G401 (cell line): ENCODE data around the gene SCARF2. TPM values are rescaled to one million over a fixed set of nuclear protein-coding genes. Genes with fewer than 3 reads are reported as not detected.
"Not testable (repeated sequence)": the region's sequence is repeated elsewhere in the genome, so short reads cannot be mapped to it uniquely, and the experiment has no call there.

Experiments
- DNase-seq: peaks from one replicate; pipeline ENCODE4 v3.0.0-alpha.2; 2015; ENCODE audit warnings: low spot score
- in situ Hi-C: cut with HindIII; loops from 2 replicates; pipeline ENCODE4 v1.10.0; 2016; ENCODE audit warnings: low sequenced_read_pairs, mixed read lengths
- total RNA-seq: library from RNA; depleted of rRNA; stranded (reverse); fragments of >200 nt; shearing (Covaris generic); gene quantifications from 2 replicates; pipeline ENCODE4 v1.2.3, GENCODE V29; 2014; rRNA removed

Gene SCARF2
- total RNA-seq, 1 experiment from 2014 or later: 53.4 TPM

GRCh38 chr22:20384171-20384570, 53.5 kb downstream of the SCARF2 start:
- no peak for DNase-seq
- in situ Hi-C loops: no loop called here

DNA sequence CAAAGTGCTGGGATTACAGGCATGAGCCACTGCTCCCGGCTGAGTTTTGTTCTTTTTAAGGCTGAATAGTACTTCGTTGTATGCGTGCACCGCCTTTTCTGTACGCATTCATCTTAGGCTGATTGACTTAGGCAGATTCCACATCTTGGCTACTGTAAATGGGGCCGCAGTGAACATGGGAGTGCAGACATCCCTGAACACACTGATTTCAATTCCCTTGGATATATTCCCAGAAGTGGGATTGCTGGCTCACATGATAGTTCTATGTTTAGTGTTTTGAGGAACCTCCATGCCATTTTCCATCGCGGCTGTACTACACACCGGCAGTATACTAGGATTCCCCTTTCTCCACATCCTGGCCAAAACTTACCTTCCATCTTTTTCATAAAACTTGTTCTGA, 54.1 kb downstream of the SCARF2 start:
- in situ Hi-C loops: no loop called here
- DNase-seq: no peak

DNA sequence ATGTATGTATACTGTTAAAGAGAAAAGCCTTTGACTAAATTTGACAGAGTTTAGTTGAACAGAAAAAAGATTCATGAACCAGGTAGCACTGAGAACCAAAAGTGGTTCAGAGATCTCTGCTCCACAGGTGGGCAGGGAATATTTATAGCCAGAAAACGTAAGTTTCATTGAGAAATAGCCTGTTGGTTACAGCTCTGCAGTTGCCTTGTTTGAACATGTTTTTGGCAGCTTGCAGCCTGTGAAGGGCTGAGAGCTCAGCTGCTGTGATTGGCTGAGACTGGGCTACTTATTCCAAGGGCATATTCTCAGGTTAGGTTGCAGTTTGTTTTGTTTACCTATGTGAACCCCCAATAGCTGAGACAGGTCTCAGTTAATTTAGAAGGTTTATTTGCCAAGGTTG, 57.1 kb downstream of the SCARF2 start:
- DNase-seq: no peak
- in situ Hi-C loops: no loop called here

GRCh38 chr22:20378684-20379083, 58.9 kb downstream of the SCARF2 start:
- DNase-seq, in situ Hi-C loops: not testable (repeated sequence)

DNA sequence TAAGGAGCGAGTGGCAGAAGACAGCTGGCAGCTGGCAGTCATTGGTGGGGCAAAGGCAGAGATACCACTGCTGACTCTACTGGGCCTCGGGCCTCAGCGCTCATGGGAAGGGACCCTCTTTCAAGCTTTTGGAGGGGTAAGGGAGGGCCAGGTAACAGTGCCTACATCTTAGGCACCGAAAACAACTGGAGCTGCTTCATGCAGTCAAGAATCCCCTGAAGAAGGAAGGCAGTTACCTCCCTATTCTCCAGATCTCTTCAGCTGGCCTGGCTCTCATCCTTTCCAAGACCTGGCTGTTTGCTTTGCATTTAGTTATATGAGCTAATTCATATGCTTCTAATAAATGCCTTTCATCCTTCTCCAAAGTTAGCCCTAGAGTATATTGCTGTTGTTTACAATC, 59.5 kb downstream of the SCARF2 start:
- DNase-seq: no peak
- in situ Hi-C loops: no loop called here

DNA sequence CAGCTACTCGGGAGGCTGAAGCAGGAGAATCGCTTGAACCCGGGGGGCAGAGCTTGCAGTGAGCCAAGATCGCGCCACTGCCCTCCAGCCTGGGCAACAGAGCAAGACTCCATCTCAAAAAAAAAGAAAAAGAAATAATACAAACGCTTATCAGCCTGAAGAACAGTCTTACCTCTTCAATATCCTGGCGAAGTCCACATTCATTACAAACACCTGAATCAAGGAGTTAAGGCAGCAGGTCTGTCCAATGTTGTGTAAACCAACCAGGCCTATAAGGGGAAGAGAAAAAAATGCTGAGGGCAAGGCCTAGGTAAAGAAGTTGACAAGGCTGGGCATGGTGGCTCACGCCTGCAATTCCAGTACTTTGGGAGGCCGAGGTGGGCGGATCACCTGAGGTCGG, 60.6 kb downstream of the SCARF2 start:
- DNase-seq, in situ Hi-C loops: not testable (repeated sequence)

DNA sequence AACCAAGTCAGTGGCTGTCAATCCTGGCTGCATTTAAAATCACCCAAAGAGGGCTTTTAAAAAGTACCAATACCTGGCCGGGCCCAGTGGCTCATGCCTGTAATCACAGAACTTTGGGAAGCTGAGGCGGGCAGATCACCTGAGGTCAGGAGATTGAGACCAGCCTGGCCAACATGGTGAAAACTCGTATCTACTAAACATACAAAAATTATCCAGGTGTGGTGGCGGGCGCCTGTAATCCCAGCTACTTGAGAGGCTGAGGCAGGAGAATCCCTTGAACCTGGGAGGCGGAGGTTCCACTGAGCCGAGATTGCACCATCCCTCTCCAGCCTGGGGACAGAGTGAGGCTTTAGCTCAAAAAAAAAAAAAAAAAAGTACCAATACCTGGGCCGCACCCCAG, 61.3 kb downstream of the SCARF2 start:
- in situ Hi-C loops, DNase-seq: not testable (repeated sequence)

Other genes starting within 250 kb of the SCARF2 start
- gene RTN4R, start 169.5 kb downstream of the SCARF2 start, total RNA-seq: 39.2 and 50.4 TPM in 2 replicates
- 54.1 and 59.2 TPM in 2 replicates for gene DGCR6L, start 117.8 kb downstream of the SCARF2 start, total RNA-seq
- 19.9 and 22.1 TPM in 2 replicates for gene ZNF74, start 43.7 kb downstream of the SCARF2 start, total RNA-seq
- 25.4 and 30.4 TPM in 2 replicates for gene KLHL22, start 58.0 kb upstream of the SCARF2 start, total RNA-seq
- gene MED15, start 69.8 kb upstream of the SCARF2 start, total RNA-seq: 10.5 and 19.0 TPM in 2 replicates